Endothelial cell of umbilical vein (primary cell): Measurements from ENCODE around the gene HPS6. TPM values are rescaled to one million over a fixed set of nuclear protein-coding genes. Genes with fewer than 3 reads are reported as not detected.
A peak's percentile ranks its signal among the peaks of the same experiment; 100 is the strongest.

Experiments
- BruUV-seq: library from RNA; stranded (reverse); fragments of 400-500 nt; replicated peaks from 2 replicates; lab custom pipeline; 2021; lab: Mats Ljungman, UMichigan
- CTCF ChIA-PET: fragments of 300-600, 350-600 bp; sonication (Branson Sonifier 250); formaldehyde crosslinking; loops from one replicate; lab custom pipeline; 2021; ENCODE audit warnings: antibody characterized with exemption, inconsistent platforms; lab: Charles Lee
- POLR2A ChIA-PET: fragments of 300-600, 350-600 bp; sonication (Branson Sonifier 250); formaldehyde crosslinking; loops from one replicate; lab custom pipeline; 2021; ENCODE audit warnings: antibody characterized with exemption, inconsistent platforms; lab: Charles Lee
- DNase-seq: peaks from one replicate; pipeline ENCODE4 v3.0.0-alpha.2; 2011; ENCODE audit warnings: low read depth, low spot score
- FAIRE-seq: peaks from 2 replicates; lab custom pipeline; 2011; peaks lifted over from hg19 to GRCh38; lab: Jason Lieb, UNC
- H2AFZ ChIP-seq: 2 replicates; pipeline ENCODE4 v1.6.0; 2012; ENCODE audit warnings: low read depth, low read length, control low read depth, inconsistent platforms
- H3K27ac ChIP-seq: 2 replicates; pipeline ENCODE4 v1.5.1; 2011; ENCODE audit warnings: low read depth, mild to moderate bottlenecking, control low read depth, low read length, moderate library complexity; ENCODE audit not compliant: insufficient read depth
- H3K27me3 ChIP-seq, 2 experiments: 2 replicates each; pipeline versions ENCODE4 v1.6.0 to v1.6.1; 2011; ENCODE audit warnings: low read length in 2 of 2, mixed read lengths in 1 of 2; ENCODE audit not compliant: control insufficient read depth in 2 of 2, insufficient read depth in 2 of 2
- H3K36me3 ChIP-seq, 2 experiments: 2 replicates in 1 of 2; 3 replicates in 1 of 2; pipeline ENCODE4 v1.5.1; 2011; ENCODE audit warnings: low read length in 2 of 2, mild to moderate bottlenecking in 1 of 2, moderate library complexity in 1 of 2; ENCODE audit not compliant: control insufficient read depth in 2 of 2, insufficient read depth in 2 of 2; ENCODE audit errors: extremely low read depth in 1 of 2
- H3K4me1 ChIP-seq: 3 replicates; pipeline ENCODE4 v1.5.1; 2011; ENCODE audit warnings: mild to moderate bottlenecking, low read length; ENCODE audit not compliant: control insufficient read depth, insufficient read depth; ENCODE audit errors: extremely low read depth
- H3K4me2 ChIP-seq: 2 replicates; pipeline ENCODE4 v1.6.1; 2011; ENCODE audit warnings: low read length, control low read depth, mixed read lengths; ENCODE audit not compliant: insufficient read depth
- H3K4me3 ChIP-seq, 3 experiments: fragments of 200-600 bp in 1 of 3; sonication (generic), shearing (Covaris generic) in 1 of 3; replicated peaks in 1 of 3; 2 replicates each; pipeline ENCODE4 v1.5.1; 2011 to 2016; ENCODE audit warnings: control low read depth in 3 of 3, low read length in 3 of 3, mild to moderate bottlenecking in 2 of 3, inconsistent platforms in 1 of 3, low read depth in 1 of 3, moderate library complexity in 1 of 3; ENCODE audit not compliant: insufficient read depth in 1 of 3
- H3K79me2 ChIP-seq: 2 replicates; pipeline ENCODE4 v1.6.0; 2012; ENCODE audit warnings: low read length, inconsistent platforms; ENCODE audit not compliant: control insufficient read depth, insufficient read depth
- H3K9ac ChIP-seq: replicated peaks from 2 replicates; pipeline ENCODE3; 2011; ENCODE audit warnings: low read length, control low read depth; ENCODE audit not compliant: insufficient read depth; ENCODE audit errors: extremely low read depth
- H3K9me1 ChIP-seq: replicated peaks from 3 replicates; pipeline ENCODE4 v1.6.0; 2011; ENCODE audit warnings: mild to moderate bottlenecking, low read length; ENCODE audit not compliant: control insufficient read depth, insufficient read depth; ENCODE audit errors: extremely low read depth
- H3K9me3 ChIP-seq: replicated peaks from 2 replicates; pipeline ENCODE4 v1.5.1; 2012; ENCODE audit warnings: low read length, inconsistent platforms; ENCODE audit not compliant: control insufficient read depth, insufficient read depth
- H4K20me1 ChIP-seq: replicated peaks from 2 replicates; pipeline ENCODE3; 2011; ENCODE audit warnings: mild to moderate bottlenecking, low read length; ENCODE audit not compliant: control insufficient read depth, insufficient read depth; ENCODE audit errors: extremely low read depth
- EZH2 ChIP-seq: IDR thresholded peaks from 2 replicates; pipeline ENCODE4 v1.6.1; 2012; ENCODE audit warnings: borderline replicate concordance, low read depth, mild to moderate bottlenecking, moderate library complexity, low read length, inconsistent platforms; ENCODE audit not compliant: severe bottlenecking
- FOS ChIP-seq: IDR thresholded peaks from 2 replicates; pipeline ENCODE4 v1.6.1; 2011; ENCODE audit warnings: mild to moderate bottlenecking, low read length, moderate library complexity, borderline replicate concordance; ENCODE audit not compliant: insufficient read depth
- GATA2 ChIP-seq: IDR thresholded peaks from 2 replicates; pipeline ENCODE4 v1.7.0; 2011; ENCODE audit warnings: low read depth, mild to moderate bottlenecking, moderate library complexity, mixed read lengths, low read length; ENCODE audit not compliant: insufficient read length, insufficient read depth
- JUN ChIP-seq: IDR thresholded peaks from 2 replicates; pipeline ENCODE4 v1.6.1; 2011; ENCODE audit warnings: borderline replicate concordance, low read depth; ENCODE audit not compliant: insufficient read length, insufficient read depth
- MAX ChIP-seq: IDR thresholded peaks from 2 replicates; pipeline ENCODE4 v1.6.1; 2011; ENCODE audit not compliant: insufficient read depth, insufficient read length
- MYC ChIP-seq: IDR thresholded peaks from one replicate; pipeline ENCODE4 v1.6.1; 2011; ENCODE audit warnings: mild to moderate bottlenecking, low read depth, low read length
- POLR2A ChIP-seq: IDR thresholded peaks from 2 replicates; pipeline ENCODE4 v1.6.1; 2012; ENCODE audit warnings: low read depth, mild to moderate bottlenecking, control low read depth, low read length
- POLR2AphosphoS5 ChIP-seq: IDR thresholded peaks from 2 replicates; pipeline ENCODE4 v1.6.1; 2012; ENCODE audit warnings: low read depth, mild to moderate bottlenecking, control low read depth, low read length, moderate library complexity; ENCODE audit not compliant: insufficient read depth
- dilution Hi-C: fragments of 300-500 bp; cut with MboI; formaldehyde crosslinking; loops from one replicate; pipeline ENCODE4 v1.15.0; 2019; ENCODE audit warnings: low sequenced_read_pairs; ENCODE audit not compliant: extremely low pct_ligation_motif_present
- intact Hi-C: fragments of 100-400 bp; cut with micrococcal nuclease; formaldehyde crosslinking; loops from one replicate; pipeline ENCODE4 v1.10.0; 2022
- polyA plus RNA-seq, 4 experiments: library from polyadenylated mRNA; depleted of rRNA in 3 of 4; stranded (reverse) in 3 of 4; unstranded in 1 of 4; fragments of >200 nt; gene quantifications; 2 replicates each; pipeline versions ENCODE4 v1.2.1 to v1.2.3, GENCODE V29; 2011 to 2012; ENCODE audit warnings: missing spikeins in 1 of 4
- total RNA-seq: library from RNA; stranded (reverse); gene quantifications from 2 replicates; pipeline ENCODE4 v1.2.3, GENCODE V29; 2021
- TF ChIP-seq, protein P1 (sequence below), 2 donors: IDR thresholded peaks; 1 replicate in 1 of 2; 2 replicates in 1 of 2; pipeline ENCODE4 v1.5.1; 2011; ENCODE audit warnings: low read length in 2 of 2, mild to moderate bottlenecking in 2 of 2, moderate library complexity in 2 of 2, control low read depth in 1 of 2, inconsistent platforms in 1 of 2, low read depth in 1 of 2; ENCODE audit not compliant: insufficient read depth in 1 of 2; ENCODE audit errors: extremely low read depth in 1 of 2

The HPS6 gene
- total and polyA plus RNA-seq, 2 donors (not counting 3 experiments of a cell fraction or from before 2014, with no cell fraction given), result 9.3 to 18.5 TPM

DNA sequence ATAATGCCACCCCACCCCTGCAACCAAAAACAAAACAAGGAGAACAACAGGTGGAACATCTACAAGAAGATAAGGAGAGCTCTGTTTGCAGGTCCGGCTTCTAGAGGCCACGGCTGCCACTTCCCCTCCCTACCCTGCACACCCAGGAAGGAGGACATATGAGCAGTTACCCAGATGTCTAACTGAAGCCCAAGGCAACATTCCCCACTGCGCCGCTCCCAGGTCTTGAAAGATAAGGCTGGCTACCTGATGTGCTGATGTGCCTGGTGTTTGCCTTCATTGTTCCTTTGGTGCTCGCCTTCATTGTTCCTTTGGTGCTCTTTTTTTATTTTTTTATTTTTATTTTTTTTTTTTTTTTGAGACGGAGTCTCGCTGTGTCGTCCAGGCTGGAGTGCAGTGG, 21.0 kb downstream of the HPS6 start:
- H3K4me1 ChIP-seq, result peaks cover 3% of the 10 kb centered on the region
- H3K79me2 ChIP-seq, result no peaks in the 10 kb centered on the region
- no peaks in the 10 kb centered on the region for H3K9me3 ChIP-seq
- H4K20me1 ChIP-seq, result no peaks in the 10 kb centered on the region
- H3K9ac ChIP-seq, result no peak overlapping the region
- dilution Hi-C loops, result no loop called here
- ChIA-PET CTCF (interaction anchor here (0.7 to 1.0 kb wide), 2 partner anchors 13 to 14 kb away, joined by 3 read pairs; no protein-coding TSS in a partner anchor), POLR2A (no interaction called here)
- H3K27me3 ChIP-seq, result no peaks in the 10 kb centered on the region
- H2AFZ ChIP-seq, result no peak overlapping the region
- no peak overlapping the region for H3K4me2 ChIP-seq
- H3K36me3 ChIP-seq, result no peaks in the 10 kb centered on the region
- BruUV-seq, result no TSS peak
- TF ChIP-seq POLR2A (no peak), GATA2 (no peak), FOS (no peak), EZH2 (no peak)
- intact Hi-C loops, result no loop called here
- H3K9me1 ChIP-seq, result no peaks in the 10 kb centered on the region
- DNase-seq, result no peak
- no peak for FAIRE-seq
- H3K4me3 ChIP-seq, result no peak overlapping the region
- H3K27ac ChIP-seq, result no peak overlapping the region

GRCh38 chr10:102090772-102091171, 25.6 kb downstream of the HPS6 start:
- Histone ChIP-seq H3K9me3 (no peaks in the 10 kb centered on the region), H3K36me3 (no peaks in the 10 kb centered on the region), H3K4me2 (no peak overlapping the region), H3K27me3 (no peaks in the 10 kb centered on the region), H3K4me3 (no peak overlapping the region), H3K4me1 (peaks cover 3% of the 10 kb centered on the region), H3K9ac (no peak overlapping the region), H2AFZ (no peak overlapping the region), H4K20me1 (no peaks in the 10 kb centered on the region), H3K9me1 (no peaks in the 10 kb centered on the region), H3K27ac (no peak overlapping the region), H3K79me2 (no peaks in the 10 kb centered on the region)
- TF ChIP-seq EZH2, result no peak
- TF ChIP-seq MAX, result no peak
- TF ChIP-seq POLR2A, result no peak
- no peak for TF ChIP-seq MYC
- TF ChIP-seq FOS, result no peak
- TF ChIP-seq POLR2AphosphoS5, result no peak
- TF ChIP-seq JUN, result no peak
- TF ChIP-seq, protein P1, sequence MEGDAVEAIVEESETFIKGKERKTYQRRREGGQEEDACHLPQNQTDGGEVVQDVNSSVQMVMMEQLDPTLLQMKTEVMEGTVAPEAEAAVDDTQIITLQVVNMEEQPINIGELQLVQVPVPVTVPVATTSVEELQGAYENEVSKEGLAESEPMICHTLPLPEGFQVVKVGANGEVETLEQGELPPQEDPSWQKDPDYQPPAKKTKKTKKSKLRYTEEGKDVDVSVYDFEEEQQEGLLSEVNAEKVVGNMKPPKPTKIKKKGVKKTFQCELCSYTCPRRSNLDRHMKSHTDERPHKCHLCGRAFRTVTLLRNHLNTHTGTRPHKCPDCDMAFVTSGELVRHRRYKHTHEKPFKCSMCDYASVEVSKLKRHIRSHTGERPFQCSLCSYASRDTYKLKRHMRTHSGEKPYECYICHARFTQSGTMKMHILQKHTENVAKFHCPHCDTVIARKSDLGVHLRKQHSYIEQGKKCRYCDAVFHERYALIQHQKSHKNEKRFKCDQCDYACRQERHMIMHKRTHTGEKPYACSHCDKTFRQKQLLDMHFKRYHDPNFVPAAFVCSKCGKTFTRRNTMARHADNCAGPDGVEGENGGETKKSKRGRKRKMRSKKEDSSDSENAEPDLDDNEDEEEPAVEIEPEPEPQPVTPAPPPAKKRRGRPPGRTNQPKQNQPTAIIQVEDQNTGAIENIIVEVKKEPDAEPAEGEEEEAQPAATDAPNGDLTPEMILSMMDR (IDR thresholded peaks at IDR 0.05; ENCODE audit: extremely low read depth in 1 of 2, insufficient read depth in 1 of 2, low read depth in 1 of 2, low read length in 2 of 2), result no peak
- TF ChIP-seq GATA2, result no peak
- ChIA-PET POLR2A (no interaction called here), CTCF (no interaction called here)
- DNase-seq (peak; percentile 23), FAIRE-seq (no peak)
- dilution Hi-C loops (no loop called here), intact Hi-C loops (no loop called here)
- no TSS peak for BruUV-seq
